ENCODE data around the gene KIAA0753.

Gene KIAA0753

DNA sequence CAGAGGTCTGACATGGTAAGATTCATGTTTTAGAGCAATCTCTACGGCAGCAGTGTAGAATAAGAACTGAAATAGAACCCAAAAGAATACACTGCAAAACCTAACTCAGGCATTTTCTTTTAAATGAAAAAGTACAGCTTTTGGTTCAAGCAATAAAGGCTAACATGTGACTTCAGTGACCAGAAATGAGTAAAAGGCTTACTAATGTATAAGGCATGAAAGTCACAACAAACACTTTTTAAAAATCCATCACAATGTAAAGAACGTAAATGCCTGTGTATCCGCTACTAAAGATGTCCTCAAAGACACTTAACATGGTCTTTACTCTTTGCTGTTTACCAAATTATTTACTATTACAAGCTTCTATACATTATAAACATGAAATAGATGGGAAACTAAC, 16.6 kb downstream of the KIAA0753 start:
- TF ChIP-seq, protein P1, sequence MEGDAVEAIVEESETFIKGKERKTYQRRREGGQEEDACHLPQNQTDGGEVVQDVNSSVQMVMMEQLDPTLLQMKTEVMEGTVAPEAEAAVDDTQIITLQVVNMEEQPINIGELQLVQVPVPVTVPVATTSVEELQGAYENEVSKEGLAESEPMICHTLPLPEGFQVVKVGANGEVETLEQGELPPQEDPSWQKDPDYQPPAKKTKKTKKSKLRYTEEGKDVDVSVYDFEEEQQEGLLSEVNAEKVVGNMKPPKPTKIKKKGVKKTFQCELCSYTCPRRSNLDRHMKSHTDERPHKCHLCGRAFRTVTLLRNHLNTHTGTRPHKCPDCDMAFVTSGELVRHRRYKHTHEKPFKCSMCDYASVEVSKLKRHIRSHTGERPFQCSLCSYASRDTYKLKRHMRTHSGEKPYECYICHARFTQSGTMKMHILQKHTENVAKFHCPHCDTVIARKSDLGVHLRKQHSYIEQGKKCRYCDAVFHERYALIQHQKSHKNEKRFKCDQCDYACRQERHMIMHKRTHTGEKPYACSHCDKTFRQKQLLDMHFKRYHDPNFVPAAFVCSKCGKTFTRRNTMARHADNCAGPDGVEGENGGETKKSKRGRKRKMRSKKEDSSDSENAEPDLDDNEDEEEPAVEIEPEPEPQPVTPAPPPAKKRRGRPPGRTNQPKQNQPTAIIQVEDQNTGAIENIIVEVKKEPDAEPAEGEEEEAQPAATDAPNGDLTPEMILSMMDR (IDR thresholded peaks at IDR 0.05; ENCODE audit: low read depth, low read length) = no peak
- no peak overlapping the region for H3K4me3 ChIP-seq (replicated peaks in 1 of 2; ENCODE audit: low read depth in 2 of 2, low read length in 2 of 2)
- DNase-seq (ENCODE audit: low read depth in 2 of 2) = peak in 1 of 2 donors; percentile 46

DNA sequence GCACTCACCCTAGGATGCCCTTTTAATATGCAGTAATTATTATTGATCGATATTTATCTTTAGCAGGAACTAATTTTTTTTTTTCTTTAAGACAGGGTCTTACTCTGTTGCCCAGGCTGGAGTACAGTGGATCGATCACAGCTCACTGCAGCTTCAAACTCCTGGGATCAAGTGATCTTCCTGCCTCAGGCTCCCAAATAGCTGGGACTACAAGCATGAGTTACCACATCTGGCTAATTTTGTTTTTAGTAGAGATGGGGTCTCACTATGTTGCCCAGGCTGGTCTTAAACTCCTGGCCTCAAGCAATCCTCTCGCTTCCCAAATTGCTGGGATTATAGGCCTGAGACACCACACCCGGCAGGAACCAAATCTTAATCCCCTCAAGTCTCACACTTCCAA, 29.3 kb downstream of the KIAA0753 start:
- no peak overlapping the region for H3K4me3 ChIP-seq (replicated peaks in 1 of 2; ENCODE audit: low read depth in 2 of 2, low read length in 2 of 2)
- DNase-seq (ENCODE audit: low read depth in 2 of 2) = no peak
- TF ChIP-seq, protein P1 (IDR thresholded peaks at IDR 0.05; ENCODE audit: low read depth, low read length) = no peak

DNA sequence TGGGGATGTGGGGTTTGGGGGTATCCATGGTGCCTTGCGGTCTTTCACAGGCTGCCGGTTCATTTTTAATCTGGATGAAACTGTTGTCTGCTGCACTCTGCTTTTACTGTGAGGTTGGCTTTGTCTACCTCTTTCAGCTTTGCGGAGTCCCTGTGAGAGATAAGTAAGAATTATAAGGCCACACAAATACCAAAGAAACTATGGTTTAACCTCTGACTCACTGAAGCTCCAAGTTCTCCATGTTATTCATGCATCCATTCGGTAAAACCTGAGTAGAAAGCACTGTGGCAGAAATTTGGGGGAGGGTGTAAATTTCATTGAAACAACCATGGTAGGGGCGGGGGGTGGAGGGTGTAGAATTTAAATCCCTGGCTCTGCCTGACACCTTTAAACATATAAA, 30.5 kb downstream of the KIAA0753 start:
- DNase-seq (ENCODE audit: low read depth in 2 of 2) = no peak
- H3K4me3 ChIP-seq (replicated peaks in 1 of 2; ENCODE audit: low read depth in 2 of 2, low read length in 2 of 2) = no peak overlapping the region
- TF ChIP-seq, protein P1 (IDR thresholded peaks at IDR 0.05; ENCODE audit: low read depth, low read length) = no peak

DNA sequence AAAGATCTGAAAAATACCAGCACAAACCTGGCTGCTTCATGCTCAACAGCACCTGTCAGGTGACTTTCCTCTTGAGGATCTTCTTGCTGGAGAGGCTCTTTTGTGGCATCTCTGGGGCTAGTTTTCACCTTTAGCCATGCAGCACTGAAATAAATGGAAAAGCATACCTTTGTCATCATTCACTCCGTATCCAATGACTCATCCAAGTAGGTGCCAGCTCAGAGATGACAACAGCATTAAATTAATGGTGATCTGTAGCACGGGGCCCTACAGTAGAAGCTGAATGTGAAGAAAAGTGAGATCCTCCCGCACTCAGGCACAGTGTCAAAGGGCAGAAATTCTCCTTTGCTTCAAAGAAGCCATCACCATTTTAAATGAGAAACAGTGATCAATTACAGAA, 32.2 kb downstream of the KIAA0753 start:
- TF ChIP-seq, protein P1 (IDR thresholded peaks at IDR 0.05; ENCODE audit: low read depth, low read length) = no peak
- peak in 1 of 2 donors; percentile 48 for DNase-seq (ENCODE audit: low read depth in 2 of 2)
- H3K4me3 ChIP-seq (replicated peaks in 1 of 2; ENCODE audit: low read depth in 2 of 2, low read length in 2 of 2) = no peak overlapping the region

DNA sequence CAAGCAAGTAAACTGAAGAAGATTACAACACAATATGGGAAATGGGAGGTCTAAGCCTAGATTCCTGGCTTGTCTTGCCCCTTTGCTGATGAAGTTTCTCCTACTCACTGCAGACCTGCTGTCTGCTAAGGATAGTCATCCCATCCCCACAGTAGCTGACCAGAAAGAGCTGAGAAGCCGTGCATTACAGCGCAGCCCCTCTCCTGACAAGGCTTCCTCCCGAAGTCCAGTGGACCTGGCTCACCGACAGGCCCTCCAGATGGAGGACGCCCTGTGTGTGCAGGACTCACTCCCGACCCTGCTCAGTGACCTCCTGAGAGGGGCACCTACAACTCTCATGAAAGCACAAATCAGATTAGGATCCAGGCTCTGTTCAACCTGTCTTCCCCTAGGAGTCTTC, 35.4 kb downstream of the KIAA0753 start:
- TF ChIP-seq, protein P1 (IDR thresholded peaks at IDR 0.05; ENCODE audit: low read depth, low read length) = no peak
- no peak overlapping the region for H3K4me3 ChIP-seq (replicated peaks in 1 of 2; ENCODE audit: low read depth in 2 of 2, low read length in 2 of 2)
- DNase-seq (ENCODE audit: low read depth in 2 of 2) = no peak

DNA sequence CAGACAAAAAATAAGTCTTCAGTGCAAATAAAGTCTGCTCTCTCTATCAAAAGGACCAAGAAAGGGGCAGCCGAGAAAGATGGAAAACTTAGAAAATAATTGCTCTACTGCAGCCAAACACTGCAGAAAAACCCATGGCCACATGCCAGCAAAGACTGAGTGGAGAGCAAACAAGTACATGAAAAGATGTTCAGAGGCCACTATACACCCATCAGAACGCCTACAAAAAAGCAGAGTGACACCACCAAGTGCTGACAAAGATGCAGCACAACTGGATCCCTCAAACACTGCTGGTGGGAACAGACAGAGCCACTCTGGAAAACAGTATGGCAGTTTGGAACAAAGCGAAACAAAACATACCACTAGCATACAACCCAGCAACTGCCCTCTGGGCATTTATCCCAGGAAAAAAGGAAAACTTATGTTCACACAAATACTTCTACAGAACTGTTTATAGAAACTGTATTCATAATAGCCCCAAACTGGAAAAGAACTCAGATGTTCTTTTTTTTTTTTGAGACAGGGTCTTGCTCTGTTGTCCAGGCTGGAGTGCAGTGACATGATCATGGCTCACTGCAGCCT, 36.7 kb downstream of the KIAA0753 start:
- TF ChIP-seq, protein P1 (IDR thresholded peaks at IDR 0.05; ENCODE audit: low read depth, low read length) = no peak
- peak in 1 of 2 donors; percentile 51 for DNase-seq (ENCODE audit: low read depth in 2 of 2)
- H3K4me3 ChIP-seq (replicated peaks in 1 of 2; ENCODE audit: low read depth in 2 of 2, low read length in 2 of 2) = no peak overlapping the region

DNA sequence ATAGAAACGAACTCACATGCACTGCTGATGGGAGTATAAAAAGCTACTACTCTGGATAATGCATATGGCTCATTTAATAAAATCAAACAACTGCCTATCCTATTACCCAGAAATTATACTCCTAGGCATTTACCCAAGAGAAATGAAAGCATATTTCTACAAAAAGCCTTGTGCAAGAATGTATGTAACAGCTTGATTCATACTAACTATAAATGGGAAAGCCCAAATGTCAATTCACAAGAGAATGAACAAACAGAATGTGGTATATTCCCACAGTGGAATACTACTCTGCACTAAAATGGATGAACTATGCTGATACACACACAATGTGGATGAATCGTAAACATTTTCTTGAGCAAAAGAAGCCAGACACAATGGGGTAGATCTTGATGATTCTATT, 38.4 kb downstream of the KIAA0753 start:
- TF ChIP-seq, protein P1 (IDR thresholded peaks at IDR 0.05; ENCODE audit: low read depth, low read length) = no peak
- DNase-seq (ENCODE audit: low read depth in 2 of 2) = no peak
- no peak overlapping the region for H3K4me3 ChIP-seq (replicated peaks in 1 of 2; ENCODE audit: low read depth in 2 of 2, low read length in 2 of 2)

Data from cardiac fibroblast (primary cell).